Type B pancreatic cell (in vitro differentiated cells): ENCODE data around the gene MSGN1. TPM values are rescaled to one million over a fixed set of nuclear protein-coding genes. Genes with fewer than 3 reads are reported as not detected.

Source experiments
- DNase-seq: peaks from one replicate; pipeline ENCODE4 v3.0.0; 2021; ENCODE audit warnings: mixed read lengths; ENCODE audit not compliant: unreplicated experiment; ENCODE audit errors: extremely low spot score
- H3K27ac Mint-ChIP-seq: 2 replicates; pipeline ENCODE4 v1.8.0; 2021; ENCODE audit warnings: mild to moderate bottlenecking, mixed read lengths
- H3K27me3 Mint-ChIP-seq: 2 replicates; pipeline ENCODE4 v1.8.0; 2021; ENCODE audit warnings: mixed read lengths
- H3K36me3 Mint-ChIP-seq: 2 replicates; pipeline ENCODE4 v1.8.0; 2021; ENCODE audit warnings: mixed read lengths
- H3K4me1 Mint-ChIP-seq: one replicate; pipeline ENCODE4 v1.8.0; 2021; ENCODE audit warnings: mixed read lengths; ENCODE audit not compliant: unreplicated experiment
- H3K4me3 Mint-ChIP-seq: 2 replicates; pipeline ENCODE4 v1.8.0; 2021; ENCODE audit warnings: mild to moderate bottlenecking, mixed read lengths
- H3K9me3 Mint-ChIP-seq: 2 replicates; pipeline ENCODE4 v1.8.0; 2021; ENCODE audit warnings: mixed read lengths
- CTCF ChIP-seq: fragments of 200-600 bp; sonication (generic); conservative IDR thresholded peaks from 2 replicates; pipeline ENCODE4 v1.5.0; 2021; ENCODE audit warnings: antibody characterized with exemption, mild to moderate bottlenecking
- total RNA-seq: library from RNA; stranded (reverse); gene quantifications from 2 replicates; pipeline ENCODE4 v1.2.1, GENCODE V29; 2021; ENCODE audit warnings: low replicate concordance

MSGN1 gene
- total RNA-seq, 1 donor from 2014 or later: not detected

- no peak for TF ChIP-seq CTCF
- Mint-ChIP-seq H3K27me3 (peaks cover 25% of the 10 kb centered on the region), H3K4me1 (no peaks in the 10 kb centered on the region), H3K4me3 (no peak overlapping the region), H3K9me3 (no peaks in the 10 kb centered on the region), H3K36me3 (no peaks in the 10 kb centered on the region), H3K27ac (no peak overlapping the region)
- DNase-seq: no peak
These were observed 48.4 kb downstream of the MSGN1 start for GRCh38 chr2:17864676-17865075.

- Mint-ChIP-seq H3K4me1 (no peaks in the 10 kb centered on the region), H3K36me3 (no peaks in the 10 kb centered on the region), H3K9me3 (no peaks in the 10 kb centered on the region), H3K27ac (no peak overlapping the region), H3K4me3 (no peak overlapping the region), H3K27me3 (peaks cover 27% of the 10 kb centered on the region)
- DNase-seq: no peak
- TF ChIP-seq CTCF: no peak
These were observed 50.9 kb downstream of the MSGN1 start for GRCh38 chr2:17867133-17867532.

Other genes starting within 250 kb of the MSGN1 start
- gene SMC6, start 62.6 kb upstream of the MSGN1 start, total RNA-seq: 16.7 and 30.5 TPM in 2 replicates
- 14.6 and 21.9 TPM in 2 replicates for gene GEN1, start 62.3 kb upstream of the MSGN1 start, total RNA-seq
- 5.3 and 10.3 TPM in 2 replicates for gene KCNS3, start 62.2 kb downstream of the MSGN1 start, total RNA-seq